NCI-H510A (cell line): ENCODE data around the gene ARAP3.

Source experiments
- DNase-seq: peaks from one replicate; lab custom pipeline; 2025; lab: John Stamatoyannopoulos, UW

ARAP3 gene

DNA sequence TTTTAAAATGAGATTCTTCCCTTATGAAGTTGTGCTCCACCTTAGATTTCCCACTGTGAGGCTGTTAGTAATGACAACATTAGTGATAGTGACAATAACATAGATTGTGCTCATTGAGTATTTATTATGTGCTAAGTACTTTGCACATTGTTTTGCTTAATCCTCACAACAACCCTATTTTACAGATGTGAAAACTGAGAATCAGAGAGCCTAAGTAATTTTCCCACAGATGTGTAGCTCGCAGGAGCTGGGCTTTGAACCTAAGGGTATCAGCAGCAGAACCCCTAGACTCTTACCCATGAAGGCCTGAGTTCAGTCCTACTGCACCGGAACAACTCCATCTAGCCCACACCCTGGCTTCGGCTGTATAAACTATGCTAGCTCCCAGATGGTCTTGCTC lies 15.6 kb upstream of the ARAP3 start:
- no peak for DNase-seq

GRCh38 chr5:141696431-141696830 lies 14.4 kb upstream of the ARAP3 start:
- DNase-seq: no peak

DNA sequence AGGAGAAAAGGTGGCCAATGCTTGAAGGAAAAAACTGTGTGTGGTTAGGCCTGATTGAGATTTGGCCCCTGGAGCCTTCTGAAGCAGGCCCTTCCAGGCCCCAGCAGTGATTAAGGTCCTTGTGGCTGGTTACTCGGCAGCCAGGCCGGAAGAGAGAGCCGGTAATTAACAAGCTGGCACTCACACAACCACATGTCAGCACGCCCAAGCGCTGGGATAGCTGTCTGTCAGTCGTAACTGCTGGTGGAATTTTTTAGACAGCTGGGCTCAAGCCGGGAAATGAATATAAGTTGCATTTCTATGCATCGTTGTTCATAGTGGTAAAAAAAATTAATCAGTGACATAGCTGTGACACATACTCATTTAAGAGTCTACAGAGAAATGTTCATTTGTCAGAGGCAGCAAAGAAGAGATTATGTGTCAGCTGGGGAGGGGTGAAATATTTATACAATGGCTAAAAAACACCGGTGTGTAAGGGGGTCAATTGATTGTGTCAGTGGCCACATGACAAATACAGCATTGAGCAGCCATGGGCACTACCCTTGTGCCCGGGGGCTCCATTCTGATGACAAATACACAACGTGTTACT lies 13.7 kb upstream of the ARAP3 start:
- DNase-seq: peak; percentile 27

GRCh38 chr5:141694479-141694878 lies 12.4 kb upstream of the ARAP3 start:
- peak; percentile 35 for DNase-seq

- no peak for DNase-seq
Measured at GRCh38 chr5:141692919-141693725, 11.1 kb upstream of the ARAP3 start.

GRCh38 chr5:141692533-141692888 lies 10.5 kb upstream of the ARAP3 start:
- no peak for DNase-seq

DNA sequence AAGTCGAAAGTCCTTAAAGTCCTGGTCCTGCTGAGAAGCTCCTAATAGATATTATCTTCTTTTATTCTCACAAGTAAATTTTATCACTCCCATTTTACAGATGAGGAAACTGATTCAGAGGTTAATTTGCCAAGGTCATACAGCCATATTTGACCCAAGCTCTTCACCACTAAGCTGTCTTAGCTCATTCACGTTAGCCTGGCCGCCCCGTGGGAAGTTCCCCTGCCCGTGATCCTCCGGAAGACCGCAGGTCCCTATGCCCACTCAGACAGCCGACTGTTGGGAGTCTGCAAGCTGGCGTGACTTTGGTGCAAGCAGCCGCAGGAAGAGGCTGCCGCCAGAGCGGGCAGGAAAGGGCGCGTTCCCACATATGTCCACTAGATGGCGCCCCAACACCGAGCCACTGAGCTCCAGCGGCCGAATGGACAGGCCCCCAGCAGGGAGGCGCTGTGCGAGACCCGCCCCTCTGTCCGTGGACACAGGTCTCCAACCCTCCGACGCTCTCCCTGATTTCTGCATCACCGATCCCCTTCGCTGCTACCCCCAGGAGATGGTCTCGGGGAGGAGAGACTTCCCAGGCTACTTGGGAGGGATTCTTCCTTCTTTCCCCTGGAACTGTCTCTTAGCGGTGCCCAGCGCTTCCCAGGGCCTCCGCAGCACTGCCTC lies 10.0 kb upstream of the ARAP3 start:
- peak; percentile 11 for DNase-seq

GRCh38 chr5:141691286-141691866 lies 9.3 kb upstream of the ARAP3 start:
- DNase-seq: no peak

GRCh38 chr5:141686648-141687416 lies 4.8 kb upstream of the ARAP3 start:
- DNase-seq: no peak

- no peak for DNase-seq
Measured at GRCh38 chr5:141685591-141685990, 3.6 kb upstream of the ARAP3 start.

- no peak for DNase-seq
Measured at GRCh38 chr5:141683596-141684141, 1.6 kb upstream of the ARAP3 start.

DNA sequence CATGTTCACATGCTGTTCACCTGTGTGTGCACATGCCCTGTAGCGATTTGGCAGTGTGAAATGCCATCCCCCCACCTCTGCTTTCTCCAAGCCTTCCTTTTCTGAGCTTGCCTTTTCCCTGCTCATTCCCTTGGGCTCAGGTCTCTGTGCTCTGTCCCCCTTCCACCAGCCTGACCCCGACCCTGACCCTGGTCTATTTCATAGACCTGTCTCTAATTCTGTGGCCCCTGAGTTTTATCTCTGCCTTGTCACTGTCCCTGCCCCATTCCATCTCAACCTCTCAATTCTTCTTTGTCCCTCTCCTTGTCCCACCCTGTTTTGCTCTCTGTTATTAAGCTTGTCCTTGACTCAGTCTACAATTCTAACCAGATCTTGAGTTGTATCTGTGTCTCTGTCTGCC lies 735 bp downstream of the ARAP3 start:
- DNase-seq: no peak

- peak; percentile 28 for DNase-seq
Measured at GRCh38 chr5:141680751-141681201, 1.3 kb downstream of the ARAP3 start.

DNA sequence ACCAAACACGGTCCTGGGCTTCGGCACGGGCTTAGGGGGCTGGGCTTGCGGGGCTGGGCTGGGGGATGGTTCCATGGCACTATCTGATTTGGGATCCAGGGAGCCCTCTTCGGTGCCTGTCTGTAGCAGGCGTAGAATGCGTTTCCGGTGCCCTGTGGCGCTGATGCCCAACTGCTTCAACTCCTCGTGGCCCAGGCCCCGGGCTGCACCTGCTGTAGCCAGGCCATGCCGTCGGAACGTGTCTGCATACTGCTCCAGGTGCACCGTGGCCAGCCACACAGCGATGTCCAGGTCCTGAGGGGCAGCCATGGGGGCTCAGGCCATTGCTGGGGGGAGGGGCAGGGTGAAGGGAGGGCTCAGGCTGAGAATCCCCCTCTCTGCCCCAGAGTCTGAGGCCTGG lies 1.9 kb downstream of the ARAP3 start:
- DNase-seq: no peak

GRCh38 chr5:141677415-141677814 lies 4.6 kb downstream of the ARAP3 start:
- no peak for DNase-seq

- no peak for DNase-seq
Measured at GRCh38 chr5:141675672-141676071, 6.4 kb downstream of the ARAP3 start.

DNA sequence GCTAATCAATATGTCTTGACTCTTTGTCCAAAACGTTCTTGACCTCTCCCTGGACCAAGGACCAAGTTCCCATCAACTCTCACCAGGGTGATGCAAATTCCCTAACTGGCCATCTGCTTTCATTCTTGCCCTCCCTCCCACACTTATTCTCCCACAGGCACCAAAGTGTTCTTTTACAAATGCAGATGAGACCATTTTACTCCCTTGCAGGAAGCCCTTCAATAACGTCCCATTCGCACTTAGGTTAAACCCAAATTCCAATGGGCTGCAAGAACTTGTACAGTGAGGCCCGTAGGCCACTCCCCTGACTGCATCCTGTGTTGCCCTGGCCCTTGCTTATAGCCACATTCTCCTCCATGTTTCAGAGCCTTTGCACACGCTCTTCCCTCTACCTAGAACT lies 7.3 kb downstream of the ARAP3 start:
- DNase-seq: no peak

GRCh38 chr5:141672841-141673813 lies 8.9 kb downstream of the ARAP3 start:
- no peak for DNase-seq

DNA sequence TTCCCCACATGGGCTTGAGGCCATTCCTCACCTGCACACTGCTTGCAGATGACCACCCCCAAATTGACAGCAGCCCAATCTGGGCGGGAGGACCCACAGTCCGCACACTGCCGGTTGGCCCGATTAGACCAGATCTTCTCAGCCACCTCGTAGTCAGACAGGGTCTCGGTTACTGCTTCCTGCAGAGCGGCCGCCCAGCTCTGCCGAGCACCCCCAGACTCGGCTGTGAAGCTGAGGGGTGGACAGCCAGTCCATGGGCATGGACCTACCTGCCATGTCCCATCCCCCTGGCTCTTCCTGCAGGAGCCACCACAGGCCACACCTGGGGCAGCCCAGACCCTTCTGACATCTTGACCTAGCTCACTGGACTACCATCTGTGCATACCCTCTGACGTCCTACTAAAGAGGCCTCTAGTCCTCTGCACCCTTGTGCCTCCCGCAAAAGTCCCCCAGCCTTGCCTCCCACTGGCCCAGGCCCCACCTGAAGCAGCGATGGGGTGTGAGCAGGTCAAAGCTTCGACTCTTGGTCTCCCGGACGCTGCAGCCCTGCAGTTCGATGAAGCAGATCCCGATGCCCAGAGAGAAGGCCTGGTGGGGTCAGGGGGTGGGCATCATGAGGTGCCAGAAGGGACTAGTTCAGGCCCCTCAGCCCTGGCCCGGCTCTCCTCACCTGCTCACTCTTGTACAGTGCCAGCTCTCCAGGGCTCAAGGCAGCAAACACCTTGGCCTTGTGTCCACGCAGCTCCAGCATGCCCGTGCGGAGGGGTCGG lies 9.8 kb downstream of the ARAP3 start:
- no peak for DNase-seq

DNA sequence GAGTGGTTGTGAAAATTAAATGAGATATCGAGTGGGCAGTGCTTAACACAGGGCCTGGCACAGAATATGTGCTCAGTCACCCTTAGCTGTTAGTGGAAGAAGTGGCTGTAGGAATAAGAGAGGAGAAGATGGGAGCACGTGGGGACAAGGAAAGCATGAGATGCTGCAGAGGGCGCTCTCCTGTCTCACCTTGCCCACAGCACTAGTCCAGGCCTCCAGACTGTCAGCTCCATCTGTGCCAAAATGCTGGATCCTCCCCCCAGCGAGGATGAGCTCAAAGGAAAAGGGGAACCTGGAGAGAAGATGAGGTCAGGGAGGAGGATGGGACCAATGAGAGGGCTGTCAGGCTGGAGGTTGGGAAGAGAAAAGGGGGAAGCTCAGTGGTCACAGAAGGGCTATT lies 12.5 kb downstream of the ARAP3 start:
- DNase-seq: no peak
